Measurements from ENCODE around the gene ALDOB. TPM values are rescaled to one million over a fixed set of nuclear protein-coding genes. Genes with fewer than 3 reads are reported as not detected.

The ALDOB gene
- total RNA-seq, 1 experiment from 2014 or later = not detected

GRCh38 chr9:101388507-101388993 is 47.0 kb downstream of the ALDOB start:
- no peak for DNase-seq
- Histone ChIP-seq H3K79me2 (ENCODE audit: insufficient read depth, low read length) (peaks cover 10% of the 10 kb centered on the region; the same call in 1 of the 2 replicates), H3K27me3 (ENCODE audit: insufficient read depth, low read length) (no peaks in the 10 kb centered on the region), H3K27ac (ENCODE audit: insufficient read length, low read depth, low read length) (no peak overlapping the region), H3T11ph (ENCODE audit: low read length) (no peak overlapping the region), H3K23me2 (ENCODE audit: insufficient read length, low read depth, low read length, poor library complexity, severe bottlenecking) (no peaks in the 10 kb centered on the region), H3K4me2 (ENCODE audit: insufficient read depth, insufficient read length, low read length) (no peak overlapping the region), H2AK5ac (ENCODE audit: insufficient read length, low read length) (no peak overlapping the region), H4K8ac (replicated peaks; ENCODE audit: insufficient read length, low read depth, low read length) (no peak overlapping the region), H3K79me1 (ENCODE audit: insufficient read depth, low read depth, low read length, poor library complexity, severe bottlenecking) (no peaks in the 10 kb centered on the region), H3K9ac (ENCODE audit: extremely low read depth, insufficient read length, low read length) (no peak overlapping the region), H3K14ac (ENCODE audit: insufficient read depth, low read length) (no peak overlapping the region), H2BK12ac (ENCODE audit: insufficient read length, low read depth, low read length) (no peak overlapping the region), H4K91ac (ENCODE audit: insufficient read length, low read depth, low read length) (no peak overlapping the region), H2BK15ac (ENCODE audit: low read depth, low read length) (no peak overlapping the region), H2BK120ac (ENCODE audit: low read depth, low read length, poor library complexity, severe bottlenecking) (no peak overlapping the region), H3K4ac (ENCODE audit: low read depth, low read length) (no peak overlapping the region), H3K56ac (ENCODE audit: insufficient read length, low read depth, low read length) (no peak overlapping the region), H2BK5ac (ENCODE audit: insufficient read length, low read length) (no peak overlapping the region), H3K4me1 (ENCODE audit: insufficient read depth, low read length) (no peaks in the 10 kb centered on the region), H3K9me3 (ENCODE audit: control insufficient read depth, low read depth, low read length) (no peaks in the 10 kb centered on the region), H4K20me1 (ENCODE audit: control insufficient read depth, insufficient read depth, insufficient read length) (no peaks in the 10 kb centered on the region), H2BK20ac (ENCODE audit: low read depth, low read length, poor library complexity, severe bottlenecking) (no peak overlapping the region), H4K5ac (ENCODE audit: insufficient read length, low read depth, low read length) (no peak overlapping the region), H3K18ac (ENCODE audit: insufficient read length, low read depth, low read length) (no peak overlapping the region), H2AFZ (ENCODE audit: low read length) (no peak overlapping the region), H3K23ac (ENCODE audit: insufficient read length, low read depth, low read length) (no peak overlapping the region)
- no CpG with 5 or more reads among the region's 2 CpGs for WGBS (ENCODE audit: extremely low coverage, insufficient read length, low lambda C conversion rate)
- TF ChIP-seq, protein P1, sequence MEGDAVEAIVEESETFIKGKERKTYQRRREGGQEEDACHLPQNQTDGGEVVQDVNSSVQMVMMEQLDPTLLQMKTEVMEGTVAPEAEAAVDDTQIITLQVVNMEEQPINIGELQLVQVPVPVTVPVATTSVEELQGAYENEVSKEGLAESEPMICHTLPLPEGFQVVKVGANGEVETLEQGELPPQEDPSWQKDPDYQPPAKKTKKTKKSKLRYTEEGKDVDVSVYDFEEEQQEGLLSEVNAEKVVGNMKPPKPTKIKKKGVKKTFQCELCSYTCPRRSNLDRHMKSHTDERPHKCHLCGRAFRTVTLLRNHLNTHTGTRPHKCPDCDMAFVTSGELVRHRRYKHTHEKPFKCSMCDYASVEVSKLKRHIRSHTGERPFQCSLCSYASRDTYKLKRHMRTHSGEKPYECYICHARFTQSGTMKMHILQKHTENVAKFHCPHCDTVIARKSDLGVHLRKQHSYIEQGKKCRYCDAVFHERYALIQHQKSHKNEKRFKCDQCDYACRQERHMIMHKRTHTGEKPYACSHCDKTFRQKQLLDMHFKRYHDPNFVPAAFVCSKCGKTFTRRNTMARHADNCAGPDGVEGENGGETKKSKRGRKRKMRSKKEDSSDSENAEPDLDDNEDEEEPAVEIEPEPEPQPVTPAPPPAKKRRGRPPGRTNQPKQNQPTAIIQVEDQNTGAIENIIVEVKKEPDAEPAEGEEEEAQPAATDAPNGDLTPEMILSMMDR (conservative IDR thresholded peaks at IDR 0.05) = peak; percentile 63
- H3K4me1 Mint-ChIP-seq = peaks cover 18 to 22% of the 10 kb centered on the region in 2 experiments
- H3K27me3 Mint-ChIP-seq (ENCODE audit: low read depth) = no peaks in the 10 kb centered on the region; the same call in 1 of the 2 replicates
- H3K9me3 Mint-ChIP-seq = peaks cover 29 to 38% of the 10 kb centered on the region in 2 experiments
- no peak overlapping the region for H3K4me3 Mint-ChIP-seq
- peak overlapping the region in 1 of 3 experiments; percentile 42; a peak in 2 of 7 replicates for H3K27ac Mint-ChIP-seq
- peaks cover 57 to 76% (median 72%) of the 10 kb centered on the region in 3 experiments for H3K36me3 Mint-ChIP-seq (ENCODE audit: insufficient read depth in 1 of 3, low read depth in 3 of 3)
